ENCODE data around the gene TUBB2B. TPM values are rescaled to one million over a fixed set of nuclear protein-coding genes. Genes with fewer than 3 reads are reported as not detected.

TUBB2B gene
- total and polyA plus RNA-seq, 9 of the 15 experiments (the other 6 are each of a cell fraction or from before 2014, with no cell fraction given): 0.11 to 9.7 (median 4.6) TPM

DNA sequence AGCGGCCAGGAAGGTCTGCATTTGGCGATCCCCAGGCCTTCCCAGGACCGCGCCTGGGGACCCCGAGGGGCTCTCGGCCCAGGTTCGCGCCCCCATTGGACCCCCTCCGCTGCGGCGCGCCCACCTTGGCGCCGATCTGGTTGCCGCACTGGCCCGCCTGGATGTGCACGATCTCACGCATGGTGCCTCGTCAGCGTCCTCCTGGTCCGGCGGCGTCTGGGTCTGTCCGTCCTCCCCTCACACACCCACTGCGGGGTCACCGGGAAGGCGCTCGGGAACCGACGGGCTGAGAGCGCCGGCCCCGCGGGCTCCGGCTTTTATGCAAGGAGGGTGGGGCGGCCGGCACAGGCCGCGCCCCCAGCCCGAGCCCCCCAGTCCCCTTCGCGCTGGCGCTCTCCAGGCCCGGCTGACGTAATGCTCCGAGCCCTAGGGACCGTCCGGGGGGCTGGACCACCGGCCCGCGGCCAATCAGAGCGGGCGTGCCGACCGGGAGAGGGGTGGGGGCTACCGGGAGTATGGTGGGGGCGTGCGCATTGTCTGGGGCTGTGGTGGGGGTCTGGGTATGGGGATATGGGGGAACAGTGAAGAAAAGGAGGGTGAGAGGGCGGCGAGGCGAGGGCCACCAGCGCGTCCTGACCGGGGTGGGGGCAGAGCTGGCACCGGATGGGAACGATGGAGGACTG lies at the start of gene TUBB2B (continued):
- TF ChIP-seq, protein P1, sequence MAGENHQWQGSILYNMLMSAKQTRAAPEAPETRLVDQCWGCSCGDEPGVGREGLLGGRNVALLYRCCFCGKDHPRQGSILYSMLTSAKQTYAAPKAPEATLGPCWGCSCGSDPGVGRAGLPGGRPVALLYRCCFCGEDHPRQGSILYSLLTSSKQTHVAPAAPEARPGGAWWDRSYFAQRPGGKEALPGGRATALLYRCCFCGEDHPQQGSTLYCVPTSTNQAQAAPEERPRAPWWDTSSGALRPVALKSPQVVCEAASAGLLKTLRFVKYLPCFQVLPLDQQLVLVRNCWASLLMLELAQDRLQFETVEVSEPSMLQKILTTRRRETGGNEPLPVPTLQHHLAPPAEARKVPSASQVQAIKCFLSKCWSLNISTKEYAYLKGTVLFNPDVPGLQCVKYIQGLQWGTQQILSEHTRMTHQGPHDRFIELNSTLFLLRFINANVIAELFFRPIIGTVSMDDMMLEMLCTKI (IDR thresholded peaks at IDR 0.05; ENCODE audit: partially characterized antibody): no peak
- TF ChIP-seq ZKSCAN8 (CRISPR knock-in tag; IDR thresholded peaks at IDR 0.05): no peak
- TF ChIP-seq HOXB6 (CRISPR knock-in tag; IDR thresholded peaks at IDR 0.05; ENCODE audit: borderline replicate concordance): no peak
- TF ChIP-seq, protein P2, sequence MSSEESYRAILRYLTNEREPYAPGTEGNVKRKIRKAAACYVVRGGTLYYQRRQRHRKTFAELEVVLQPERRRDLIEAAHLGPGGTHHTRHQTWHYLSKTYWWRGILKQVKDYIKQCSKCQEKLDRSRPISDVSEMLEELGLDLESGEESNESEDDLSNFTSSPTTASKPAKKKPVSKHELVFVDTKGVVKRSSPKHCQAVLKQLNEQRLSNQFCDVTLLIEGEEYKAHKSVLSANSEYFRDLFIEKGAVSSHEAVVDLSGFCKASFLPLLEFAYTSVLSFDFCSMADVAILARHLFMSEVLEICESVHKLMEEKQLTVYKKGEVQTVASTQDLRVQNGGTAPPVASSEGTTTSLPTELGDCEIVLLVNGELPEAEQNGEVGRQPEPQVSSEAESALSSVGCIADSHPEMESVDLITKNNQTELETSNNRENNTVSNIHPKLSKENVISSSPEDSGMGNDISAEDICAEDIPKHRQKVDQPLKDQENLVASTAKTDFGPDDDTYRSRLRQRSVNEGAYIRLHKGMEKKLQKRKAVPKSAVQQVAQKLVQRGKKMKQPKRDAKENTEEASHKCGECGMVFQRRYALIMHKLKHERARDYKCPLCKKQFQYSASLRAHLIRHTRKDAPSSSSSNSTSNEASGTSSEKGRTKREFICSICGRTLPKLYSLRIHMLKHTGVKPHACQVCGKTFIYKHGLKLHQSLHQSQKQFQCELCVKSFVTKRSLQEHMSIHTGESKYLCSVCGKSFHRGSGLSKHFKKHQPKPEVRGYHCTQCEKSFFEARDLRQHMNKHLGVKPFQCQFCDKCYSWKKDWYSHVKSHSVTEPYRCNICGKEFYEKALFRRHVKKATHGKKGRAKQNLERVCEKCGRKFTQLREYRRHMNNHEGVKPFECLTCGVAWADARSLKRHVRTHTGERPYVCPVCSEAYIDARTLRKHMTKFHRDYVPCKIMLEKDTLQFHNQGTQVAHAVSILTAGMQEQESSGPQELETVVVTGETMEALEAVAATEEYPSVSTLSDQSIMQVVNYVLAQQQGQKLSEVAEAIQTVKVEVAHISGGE (CRISPR knock-in tag; IDR thresholded peaks at IDR 0.05): no peak
- no peak for TF ChIP-seq FOXK1 (CRISPR knock-in tag; IDR thresholded peaks at IDR 0.05; ENCODE audit: borderline replicate concordance)
- TF ChIP-seq, protein P3, sequence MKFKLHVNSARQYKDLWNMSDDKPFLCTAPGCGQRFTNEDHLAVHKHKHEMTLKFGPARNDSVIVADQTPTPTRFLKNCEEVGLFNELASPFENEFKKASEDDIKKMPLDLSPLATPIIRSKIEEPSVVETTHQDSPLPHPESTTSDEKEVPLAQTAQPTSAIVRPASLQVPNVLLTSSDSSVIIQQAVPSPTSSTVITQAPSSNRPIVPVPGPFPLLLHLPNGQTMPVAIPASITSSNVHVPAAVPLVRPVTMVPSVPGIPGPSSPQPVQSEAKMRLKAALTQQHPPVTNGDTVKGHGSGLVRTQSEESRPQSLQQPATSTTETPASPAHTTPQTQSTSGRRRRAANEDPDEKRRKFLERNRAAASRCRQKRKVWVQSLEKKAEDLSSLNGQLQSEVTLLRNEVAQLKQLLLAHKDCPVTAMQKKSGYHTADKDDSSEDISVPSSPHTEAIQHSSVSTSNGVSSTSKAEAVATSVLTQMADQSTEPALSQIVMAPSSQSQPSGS (CRISPR knock-in tag; IDR thresholded peaks at IDR 0.05): 0 out of 2 replicates have a peak, but pooled peaks have one; percentile 36
- no peak for TF ChIP-seq HDAC2 (IDR thresholded peaks at IDR 0.05)
- TF ChIP-seq ZSCAN29 (IDR thresholded peaks at IDR 0.05): no peak
- no peak for TF ChIP-seq GABPA (tag; conservative IDR thresholded peaks at IDR 0.05; ENCODE audit: low read depth)
- 0 out of 2 replicates have a peak, but pooled peaks have one; percentile 4 for TF ChIP-seq JUN (IDR thresholded peaks at IDR 0.05; ENCODE audit: borderline replicate concordance, low read depth, low read length)
- TF ChIP-seq JUN (CRISPR knock-in tag; IDR thresholded peaks at IDR 0.05; ENCODE audit: borderline replicate concordance): no peak
- no peak for TF ChIP-seq ELF4 (CRISPR knock-in tag; IDR thresholded peaks at IDR 0.05)
- TF ChIP-seq CBX3 (IDR thresholded peaks at IDR 0.05; ENCODE audit: borderline replicate concordance in 1 of 2, low read length in 2 of 2): peak in 1 of 2 experiments; percentile 11; a peak in 1 of 3 replicates
- no peak for TF ChIP-seq CTBP1 (IDR thresholded peaks at IDR 0.05; ENCODE audit: borderline replicate concordance)
- no peak for TF ChIP-seq CREB1 (IDR thresholded peaks at IDR 0.05)
- peak; percentile 19; the same call in 1 of the 2 replicates for TF ChIP-seq CREB1 (CRISPR knock-in tag; IDR thresholded peaks at IDR 0.05)
- 0 out of 2 replicates have a peak, but pooled peaks have one; percentile 18 for TF ChIP-seq MTA3 (IDR thresholded peaks at IDR 0.05; ENCODE audit: borderline replicate concordance)
- peak in 1 of 2 experiments; percentile 17; a peak in 1 of 4 replicates for TF ChIP-seq MAZ (CRISPR knock-in tag; conservative IDR thresholded peaks at IDR 0.05 in 1 of 2, IDR thresholded peaks at IDR 0.05 in 1 of 2)
- 0 out of 2 replicates have a peak, but pooled peaks have one; percentile 16 for TF ChIP-seq NFIC (IDR thresholded peaks at IDR 0.05)
- TF ChIP-seq FIP1L1 (IDR thresholded peaks at IDR 0.05; ENCODE audit: low read depth, low read length, poor library complexity, severe bottlenecking): no peak
- no peak for TF ChIP-seq ZNF695 (CRISPR knock-in tag; IDR thresholded peaks at IDR 0.05)
- TF ChIP-seq ZNF76 (CRISPR knock-in tag; IDR thresholded peaks at IDR 0.05; ENCODE audit: borderline replicate concordance): no peak
